GM12878 (cell line): ENCODE data around the gene FOXL3.

Experiments used
- BHLHE40 ChIP-seq, 2 experiments: fragments of 450-650 bp in 1 of 2; IDR thresholded peaks; 2 replicates each; pipeline ENCODE4 v1.6.1; 2011 to 2017; ENCODE audit warnings: low read depth in 2 of 2, borderline replicate concordance in 1 of 2, improper control_type of control experiment in 1 of 2, low read length in 1 of 2, mild to moderate bottlenecking in 1 of 2
- CREM ChIP-seq: IDR thresholded peaks from 2 replicates; pipeline ENCODE4 v1.6.1; 2014; ENCODE audit warnings: antibody characterized with exemption, low read depth
- EZH2 ChIP-seq: IDR thresholded peaks from 2 replicates; pipeline ENCODE4 v1.6.1; 2012; ENCODE audit warnings: low read depth, mild to moderate bottlenecking, control low read depth, inconsistent platforms, low read length, borderline replicate concordance; ENCODE audit not compliant: control insufficient read depth
- HDAC6 ChIP-seq: fragments of 200-600 bp; sonication (generic); IDR thresholded peaks from one replicate; pipeline ENCODE4 v1.8.0; 2017; ENCODE audit warnings: antibody characterized with exemption; ENCODE audit not compliant: unreplicated experiment
- MYB ChIP-seq: fragments of 150-350 bp; IDR thresholded peaks from 2 replicates; pipeline ENCODE4 v1.6.1; 2014; ENCODE audit warnings: mild to moderate bottlenecking, low read depth, low read length, borderline replicate concordance
- POLR2A ChIP-seq: IDR thresholded peaks from 2 replicates; pipeline ENCODE4 v1.6.1; 2011; ENCODE audit warnings: low read depth, mild to moderate bottlenecking, low read length
- POLR2AphosphoS5 ChIP-seq: IDR thresholded peaks from 2 replicates; pipeline ENCODE4 v1.6.1; 2011; ENCODE audit warnings: mild to moderate bottlenecking, low read length, inconsistent platforms
- SUZ12 ChIP-seq: fragments of 200-600 bp; sonication (generic); IDR thresholded peaks from one replicate; pipeline ENCODE4 v1.6.1; 2018; ENCODE audit warnings: antibody characterized with exemption, mild to moderate bottlenecking; ENCODE audit not compliant: unreplicated experiment
- TARDBP ChIP-seq: IDR thresholded peaks from 2 replicates; pipeline ENCODE4 v1.6.1; 2016; ENCODE audit warnings: borderline replicate concordance
- YY1 ChIP-seq: IDR thresholded peaks from 2 replicates; pipeline ENCODE4 v1.6.1; 2011; ENCODE audit warnings: low read depth, mild to moderate bottlenecking, low read length
- ZNF384 ChIP-seq: IDR thresholded peaks from 2 replicates; pipeline ENCODE4 v1.6.1; 2012; ENCODE audit warnings: low read depth, mild to moderate bottlenecking, low read length, improper control_type of control experiment, borderline replicate concordance
- TF ChIP-seq, protein P1 (sequence below), 3 experiments: IDR thresholded peaks in 2 of 3; conservative IDR thresholded peaks in 1 of 3; 2 replicates each; pipeline ENCODE4 v1.5.1; 2011; ENCODE audit warnings: low read depth in 3 of 3, low read length in 3 of 3, mild to moderate bottlenecking in 3 of 3, control low read depth in 2 of 3, moderate library complexity in 2 of 3, inconsistent platforms in 1 of 3, mixed read lengths in 1 of 3; ENCODE audit not compliant: control insufficient read depth in 2 of 3, insufficient read depth in 1 of 3; ENCODE audit errors: extremely low read depth in 1 of 3
- TF ChIP-seq, protein P2 (sequence below): IDR thresholded peaks from 2 replicates; pipeline ENCODE4 v1.6.1; 2011; ENCODE audit warnings: low read depth, mild to moderate bottlenecking, low read length, moderate library complexity, borderline replicate concordance; ENCODE audit errors: extremely low read depth

DNA sequence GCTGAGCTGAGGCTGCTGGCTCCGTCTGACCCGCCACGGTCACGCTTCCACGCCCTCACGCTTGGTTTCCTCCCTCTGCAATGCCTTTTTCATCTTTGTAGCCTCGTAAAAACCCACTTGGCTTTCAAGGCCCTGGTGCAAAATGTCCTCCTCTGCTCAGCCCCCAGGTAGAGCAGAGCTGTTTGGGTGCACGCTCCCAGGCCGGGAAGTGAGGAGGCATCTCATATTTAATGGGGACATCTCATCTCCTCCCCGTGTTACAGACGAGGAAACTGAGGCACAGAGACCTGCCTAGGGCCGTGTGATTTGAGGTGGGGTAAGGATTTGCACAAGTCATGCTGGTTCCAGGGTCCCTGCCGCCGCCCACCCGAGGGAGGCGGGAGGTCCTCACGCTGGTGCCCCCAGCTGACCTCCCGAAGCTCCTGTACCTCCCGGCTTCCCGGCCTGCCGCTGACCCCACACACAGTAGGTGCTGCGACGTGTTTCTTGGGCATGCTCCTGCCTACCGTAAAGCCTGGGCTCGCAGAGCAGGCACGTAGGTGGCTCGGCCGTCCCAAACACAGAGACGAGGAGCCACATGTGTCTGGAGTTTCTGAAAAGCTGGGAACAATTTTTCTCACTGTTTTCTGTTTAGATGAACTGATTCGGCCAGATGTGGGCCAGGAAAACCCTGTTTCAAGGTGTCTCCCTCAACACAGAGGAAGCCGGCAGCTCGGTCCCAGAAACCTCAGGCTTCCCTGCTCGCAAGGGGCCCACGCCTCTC, 11.5 kb downstream of the FOXL3 start:
- TF ChIP-seq, protein P1, sequence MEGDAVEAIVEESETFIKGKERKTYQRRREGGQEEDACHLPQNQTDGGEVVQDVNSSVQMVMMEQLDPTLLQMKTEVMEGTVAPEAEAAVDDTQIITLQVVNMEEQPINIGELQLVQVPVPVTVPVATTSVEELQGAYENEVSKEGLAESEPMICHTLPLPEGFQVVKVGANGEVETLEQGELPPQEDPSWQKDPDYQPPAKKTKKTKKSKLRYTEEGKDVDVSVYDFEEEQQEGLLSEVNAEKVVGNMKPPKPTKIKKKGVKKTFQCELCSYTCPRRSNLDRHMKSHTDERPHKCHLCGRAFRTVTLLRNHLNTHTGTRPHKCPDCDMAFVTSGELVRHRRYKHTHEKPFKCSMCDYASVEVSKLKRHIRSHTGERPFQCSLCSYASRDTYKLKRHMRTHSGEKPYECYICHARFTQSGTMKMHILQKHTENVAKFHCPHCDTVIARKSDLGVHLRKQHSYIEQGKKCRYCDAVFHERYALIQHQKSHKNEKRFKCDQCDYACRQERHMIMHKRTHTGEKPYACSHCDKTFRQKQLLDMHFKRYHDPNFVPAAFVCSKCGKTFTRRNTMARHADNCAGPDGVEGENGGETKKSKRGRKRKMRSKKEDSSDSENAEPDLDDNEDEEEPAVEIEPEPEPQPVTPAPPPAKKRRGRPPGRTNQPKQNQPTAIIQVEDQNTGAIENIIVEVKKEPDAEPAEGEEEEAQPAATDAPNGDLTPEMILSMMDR (IDR thresholded peaks at IDR 0.05 in 2 of 3, conservative IDR thresholded peaks at IDR 0.05 in 1 of 3; ENCODE audit: control insufficient read depth in 2 of 3, extremely low read depth in 1 of 3, insufficient read depth in 1 of 3, low read depth in 3 of 3, low read length in 3 of 3), result no peak
- TF ChIP-seq SUZ12 (no peak), BHLHE40 (IDR thresholded peaks at IDR 0.05; ENCODE audit: borderline replicate concordance in 1 of 2, low read depth in 2 of 2, low read length in 1 of 2) (no peak), EZH2 (no peak), POLR2A (no peak), POLR2AphosphoS5 (no peak), ZNF384 (no peak), TARDBP (no peak), HDAC6 (no peak), MYB (no peak), YY1 (no peak), CREM (no peak)
- TF ChIP-seq, protein P2, sequence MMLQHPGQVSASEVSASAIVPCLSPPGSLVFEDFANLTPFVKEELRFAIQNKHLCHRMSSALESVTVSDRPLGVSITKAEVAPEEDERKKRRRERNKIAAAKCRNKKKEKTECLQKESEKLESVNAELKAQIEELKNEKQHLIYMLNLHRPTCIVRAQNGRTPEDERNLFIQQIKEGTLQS, result no peak
